Measurements from ENCODE around the gene LMF1.

The LMF1 gene

GRCh38 chr16:890217-890616, 80.6 kb downstream of the LMF1 start:
- TF ChIP-seq REST (IDR thresholded peaks at IDR 0.05; ENCODE audit: insufficient read depth in 1 of 2, low read depth in 2 of 2, low read length in 2 of 2) = no peak
- TF ChIP-seq FOXP2 (optimal IDR thresholded peaks at IDR 0.05; ENCODE audit: borderline replicate concordance, extremely low read depth, extremely low read length, insufficient read depth) = no peak
- no peak for TF ChIP-seq POLR2AphosphoS5 (IDR thresholded peaks at IDR 0.05; ENCODE audit: low read depth, low read length)
- no peak for TF ChIP-seq TAF1 (IDR thresholded peaks at IDR 0.05; ENCODE audit: borderline replicate concordance, insufficient read depth, low read length)
- no peak for TF ChIP-seq SIN3A (IDR thresholded peaks at IDR 0.05; ENCODE audit: borderline replicate concordance, insufficient read depth, low read length)

GRCh38 chr16:889586-889985, 81.2 kb downstream of the LMF1 start:
- TF ChIP-seq FOXP2 (optimal IDR thresholded peaks at IDR 0.05; ENCODE audit: borderline replicate concordance, extremely low read depth, extremely low read length, insufficient read depth) (no peak), POLR2AphosphoS5 (IDR thresholded peaks at IDR 0.05; ENCODE audit: low read depth, low read length) (no peak)

- no peak for TF ChIP-seq REST (IDR thresholded peaks at IDR 0.05; ENCODE audit: insufficient read depth in 1 of 2, low read depth in 2 of 2, low read length in 2 of 2)
- no peak for TF ChIP-seq TAF1 (IDR thresholded peaks at IDR 0.05; ENCODE audit: borderline replicate concordance, insufficient read depth, low read length)
- TF ChIP-seq FOXP2 (optimal IDR thresholded peaks at IDR 0.05; ENCODE audit: borderline replicate concordance, extremely low read depth, extremely low read length, insufficient read depth) = no peak
- TF ChIP-seq POLR2AphosphoS5 (IDR thresholded peaks at IDR 0.05; ENCODE audit: low read depth, low read length) = no peak
- no peak for TF ChIP-seq SIN3A (IDR thresholded peaks at IDR 0.05; ENCODE audit: borderline replicate concordance, insufficient read depth, low read length)
Observed at GRCh38 chr16:888901-889570, 81.7 kb downstream of the LMF1 start.

GRCh38 chr16:887846-888245, 82.9 kb downstream of the LMF1 start:
- TF ChIP-seq TAF1 (IDR thresholded peaks at IDR 0.05; ENCODE audit: borderline replicate concordance, insufficient read depth, low read length) (no peak), REST (IDR thresholded peaks at IDR 0.05; ENCODE audit: insufficient read depth in 1 of 2, low read depth in 2 of 2, low read length in 2 of 2) (no peak), FOXP2 (optimal IDR thresholded peaks at IDR 0.05; ENCODE audit: borderline replicate concordance, extremely low read depth, extremely low read length, insufficient read depth) (no peak), POLR2AphosphoS5 (IDR thresholded peaks at IDR 0.05; ENCODE audit: low read depth, low read length) (no peak), SIN3A (IDR thresholded peaks at IDR 0.05; ENCODE audit: borderline replicate concordance, insufficient read depth, low read length) (no peak)

- TF ChIP-seq SIN3A (IDR thresholded peaks at IDR 0.05; ENCODE audit: borderline replicate concordance, insufficient read depth, low read length) = no peak
- no peak for TF ChIP-seq TAF1 (IDR thresholded peaks at IDR 0.05; ENCODE audit: borderline replicate concordance, insufficient read depth, low read length)
- no peak for TF ChIP-seq REST (IDR thresholded peaks at IDR 0.05; ENCODE audit: insufficient read depth in 1 of 2, low read depth in 2 of 2, low read length in 2 of 2)
- no peak for TF ChIP-seq FOXP2 (optimal IDR thresholded peaks at IDR 0.05; ENCODE audit: borderline replicate concordance, extremely low read depth, extremely low read length, insufficient read depth)
- no peak for TF ChIP-seq POLR2AphosphoS5 (IDR thresholded peaks at IDR 0.05; ENCODE audit: low read depth, low read length)
Observed at GRCh38 chr16:886802-887731, 83.7 kb downstream of the LMF1 start.

Data from PFSK-1 (cell line).